ENCODE measurements around the gene BCORL1.

GRCh38 chrX:130106071-130106470 is 123.6 kb downstream of the BCORL1 start:
- TF ChIP-seq, protein P1, sequence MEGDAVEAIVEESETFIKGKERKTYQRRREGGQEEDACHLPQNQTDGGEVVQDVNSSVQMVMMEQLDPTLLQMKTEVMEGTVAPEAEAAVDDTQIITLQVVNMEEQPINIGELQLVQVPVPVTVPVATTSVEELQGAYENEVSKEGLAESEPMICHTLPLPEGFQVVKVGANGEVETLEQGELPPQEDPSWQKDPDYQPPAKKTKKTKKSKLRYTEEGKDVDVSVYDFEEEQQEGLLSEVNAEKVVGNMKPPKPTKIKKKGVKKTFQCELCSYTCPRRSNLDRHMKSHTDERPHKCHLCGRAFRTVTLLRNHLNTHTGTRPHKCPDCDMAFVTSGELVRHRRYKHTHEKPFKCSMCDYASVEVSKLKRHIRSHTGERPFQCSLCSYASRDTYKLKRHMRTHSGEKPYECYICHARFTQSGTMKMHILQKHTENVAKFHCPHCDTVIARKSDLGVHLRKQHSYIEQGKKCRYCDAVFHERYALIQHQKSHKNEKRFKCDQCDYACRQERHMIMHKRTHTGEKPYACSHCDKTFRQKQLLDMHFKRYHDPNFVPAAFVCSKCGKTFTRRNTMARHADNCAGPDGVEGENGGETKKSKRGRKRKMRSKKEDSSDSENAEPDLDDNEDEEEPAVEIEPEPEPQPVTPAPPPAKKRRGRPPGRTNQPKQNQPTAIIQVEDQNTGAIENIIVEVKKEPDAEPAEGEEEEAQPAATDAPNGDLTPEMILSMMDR (IDR thresholded peaks at IDR 0.05): no peak
- TF ChIP-seq POLR2A (IDR thresholded peaks at IDR 0.05): no peak
